Endothelial cell (in vitro differentiated cells): ENCODE data around the gene LCT. TPM values are rescaled to one million over a fixed set of nuclear protein-coding genes. Genes with fewer than 3 reads are reported as not detected.

ENCODE experiments used
- DNase-seq: peaks from one replicate; pipeline ENCODE4 v3.0.0; 2021; ENCODE audit warnings: low spot score
- H3K27ac Mint-ChIP-seq: one replicate; pipeline ENCODE4 v1.8.0; 2021; ENCODE audit warnings: mixed read lengths, inconsistent platforms; ENCODE audit not compliant: unreplicated experiment
- H3K27me3 Mint-ChIP-seq: one replicate; pipeline ENCODE4 v1.8.0; 2021; ENCODE audit warnings: mild to moderate bottlenecking, moderate library complexity, mixed read lengths, inconsistent platforms; ENCODE audit not compliant: unreplicated experiment
- H3K36me3 Mint-ChIP-seq: one replicate; pipeline ENCODE4 v1.8.0; 2021; ENCODE audit warnings: mild to moderate bottlenecking, low read depth, mixed read lengths, inconsistent platforms; ENCODE audit not compliant: unreplicated experiment
- H3K4me1 Mint-ChIP-seq: one replicate; pipeline ENCODE4 v1.8.0; 2021; ENCODE audit warnings: mild to moderate bottlenecking, mixed read lengths, inconsistent platforms; ENCODE audit not compliant: unreplicated experiment
- H3K4me3 Mint-ChIP-seq: one replicate; pipeline ENCODE4 v1.8.0; 2021; ENCODE audit warnings: mild to moderate bottlenecking, mixed read lengths, inconsistent platforms; ENCODE audit not compliant: unreplicated experiment
- H3K9me3 Mint-ChIP-seq: one replicate; pipeline ENCODE4 v1.8.0; 2021; ENCODE audit warnings: mixed read lengths, inconsistent platforms; ENCODE audit not compliant: unreplicated experiment
- CTCF ChIP-seq: fragments of 200-600 bp; sonication (generic); IDR thresholded peaks from one replicate; pipeline ENCODE4 v1.5.0; 2021; ENCODE audit warnings: antibody characterized with exemption; ENCODE audit not compliant: unreplicated experiment
- total RNA-seq: library from RNA; stranded (reverse); fragmentation: NEBNext Ultra II Directional; extraction: Animal tissue kit (Norgen Biotek cat#: 25700); gene quantifications from one replicate; pipeline ENCODE4 v1.2.1, GENCODE V29; 2021; ENCODE audit not compliant: unreplicated experiment

LCT gene
- total RNA-seq, 1 donor from 2014 or later, result 0.13 TPM

DNA sequence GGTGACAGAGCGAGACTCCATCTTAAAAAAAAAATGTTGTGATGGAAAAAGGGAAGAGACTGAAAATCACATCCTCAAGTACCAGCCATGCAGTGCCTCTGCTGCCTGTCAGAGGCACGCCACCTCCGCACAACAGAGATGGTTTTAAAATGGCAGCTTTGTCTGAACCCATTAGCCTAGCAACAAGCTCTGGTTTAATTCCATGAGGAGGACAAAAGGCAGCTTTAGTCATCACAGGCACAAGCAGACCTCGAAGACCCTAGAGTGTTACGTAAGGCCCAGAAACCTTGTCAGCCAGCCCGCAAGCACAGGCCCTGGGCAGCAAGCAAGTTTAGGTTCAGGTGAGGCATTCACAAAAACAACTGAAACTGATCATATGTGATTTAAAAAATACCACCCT is 10.4 kb downstream of the LCT start:
- Mint-ChIP-seq H3K36me3 (peaks cover 14% of the 10 kb centered on the region), H3K27ac (no peak overlapping the region), H3K9me3 (peaks cover 7% of the 10 kb centered on the region), H3K27me3 (peaks cover 5% of the 10 kb centered on the region), H3K4me3 (no peak overlapping the region), H3K4me1 (peaks cover 17% of the 10 kb centered on the region)
- TF ChIP-seq CTCF, result no peak
- DNase-seq, result no peak

DNA sequence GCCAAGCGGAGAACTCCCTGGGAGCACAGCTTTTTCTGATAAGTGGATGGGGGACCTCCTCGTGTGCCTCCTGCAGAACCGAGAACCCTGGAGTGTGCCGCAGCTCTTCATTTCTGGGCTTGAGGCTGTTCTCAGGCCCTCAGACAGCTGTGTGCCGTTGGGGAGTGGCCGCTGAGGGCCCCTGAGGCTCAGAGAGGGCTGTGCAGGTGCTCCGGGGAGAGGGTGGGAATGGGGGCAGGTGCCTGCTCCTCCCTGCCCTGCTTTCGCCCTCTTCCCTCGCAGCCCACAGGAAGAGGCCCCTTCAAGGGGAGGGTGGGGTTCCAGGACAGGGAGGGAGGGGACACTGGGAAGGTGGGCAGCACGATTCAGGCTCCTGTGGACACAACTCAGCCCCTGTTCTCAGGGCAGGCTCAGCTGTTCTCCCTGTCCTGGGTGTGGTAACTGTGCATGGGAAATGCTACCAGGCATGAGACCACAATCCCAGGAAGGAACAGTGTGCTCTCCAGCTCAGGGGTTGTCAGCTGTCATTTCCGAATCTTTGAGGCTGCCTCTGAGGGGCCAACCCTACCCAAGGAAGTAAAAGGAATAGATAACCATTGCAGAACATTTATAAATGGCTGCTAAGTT is 11.3 kb downstream of the LCT start:
- no peak overlapping the region for H3K27ac Mint-ChIP-seq

DNA sequence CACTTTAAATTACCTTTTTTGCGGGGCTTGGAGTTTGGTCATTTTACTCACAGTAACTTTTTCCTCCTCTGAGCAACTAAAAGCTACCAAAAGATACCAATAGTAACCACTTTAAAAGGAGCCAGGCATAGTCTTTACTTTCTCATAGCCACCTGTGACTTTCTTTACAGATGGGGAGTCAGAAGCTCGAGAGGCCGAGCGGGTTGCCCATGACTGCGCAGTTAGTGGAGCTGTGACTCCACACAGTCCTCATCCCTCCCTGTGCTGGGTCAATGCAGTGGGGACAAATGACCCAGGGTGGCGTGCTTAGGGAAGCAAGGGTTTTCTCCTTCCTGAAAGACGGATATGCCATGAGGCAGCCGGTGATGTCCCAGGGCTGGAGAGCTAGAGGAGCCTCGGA is 11.9 kb downstream of the LCT start:
- no peak for DNase-seq
- Mint-ChIP-seq H3K9me3 (peaks cover 7% of the 10 kb centered on the region), H3K36me3 (peaks cover 14% of the 10 kb centered on the region), H3K27ac (no peak overlapping the region), H3K4me1 (peaks cover 12% of the 10 kb centered on the region), H3K4me3 (no peak overlapping the region), H3K27me3 (peaks cover 7% of the 10 kb centered on the region)
- TF ChIP-seq CTCF, result no peak

More for the DNA sequence above, 11.3 kb downstream of the LCT start:
- Mint-ChIP-seq H3K36me3 (peaks cover 14% of the 10 kb centered on the region), H3K9me3 (peaks cover 7% of the 10 kb centered on the region), H3K4me3 (no peak overlapping the region), H3K27me3 (peaks cover 7% of the 10 kb centered on the region), H3K4me1 (peaks cover 10% of the 10 kb centered on the region)
- peak; percentile 8 for DNase-seq
- no peak for TF ChIP-seq CTCF

DNA sequence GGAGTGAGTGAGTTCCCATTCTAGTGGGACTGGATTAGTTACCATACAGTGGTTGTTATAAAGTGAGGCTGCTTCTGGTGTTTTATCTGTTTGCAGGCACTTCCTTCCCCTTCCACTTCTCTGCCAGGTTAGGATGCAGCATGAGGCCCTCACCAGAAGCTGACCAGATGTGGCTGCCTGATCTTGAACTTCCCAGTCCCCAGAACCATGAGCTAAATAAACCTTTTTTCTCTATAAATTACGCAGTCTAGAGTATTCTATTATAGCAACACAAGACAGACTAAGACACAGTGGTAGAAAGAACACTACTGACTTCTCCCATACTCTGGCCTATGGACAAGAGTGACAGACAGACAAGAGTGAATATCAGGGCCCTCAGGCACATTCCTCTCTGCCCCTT is 14.1 kb downstream of the LCT start:
- TF ChIP-seq CTCF, result no peak
- no peak overlapping the region for H3K27ac Mint-ChIP-seq
- peak overlapping the region; percentile 28 for H3K4me3 Mint-ChIP-seq
- H3K4me1 Mint-ChIP-seq, result peaks cover 10% of the 10 kb centered on the region
- H3K27me3 Mint-ChIP-seq, result peaks cover 8% of the 10 kb centered on the region
- peaks cover 14% of the 10 kb centered on the region for H3K36me3 Mint-ChIP-seq
- peaks cover 7% of the 10 kb centered on the region for H3K9me3 Mint-ChIP-seq
- DNase-seq, result no peak

GRCh38 chr2:135821190-135821589 is 15.8 kb downstream of the LCT start:
- Mint-ChIP-seq H3K4me3 (no peak overlapping the region), H3K36me3 (peaks cover 14% of the 10 kb centered on the region)

More at GRCh38 chr2:135821190-135821589, 15.8 kb downstream of the LCT start:
- H3K9me3 Mint-ChIP-seq, result peaks cover 7% of the 10 kb centered on the region
- TF ChIP-seq CTCF, result no peak
- H3K27ac Mint-ChIP-seq, result no peak overlapping the region
- peaks cover 10% of the 10 kb centered on the region for H3K4me1 Mint-ChIP-seq
- peaks cover 8% of the 10 kb centered on the region for H3K27me3 Mint-ChIP-seq
- DNase-seq, result no peak
